ENCODE data around the gene SHF.

The SHF gene

DNA sequence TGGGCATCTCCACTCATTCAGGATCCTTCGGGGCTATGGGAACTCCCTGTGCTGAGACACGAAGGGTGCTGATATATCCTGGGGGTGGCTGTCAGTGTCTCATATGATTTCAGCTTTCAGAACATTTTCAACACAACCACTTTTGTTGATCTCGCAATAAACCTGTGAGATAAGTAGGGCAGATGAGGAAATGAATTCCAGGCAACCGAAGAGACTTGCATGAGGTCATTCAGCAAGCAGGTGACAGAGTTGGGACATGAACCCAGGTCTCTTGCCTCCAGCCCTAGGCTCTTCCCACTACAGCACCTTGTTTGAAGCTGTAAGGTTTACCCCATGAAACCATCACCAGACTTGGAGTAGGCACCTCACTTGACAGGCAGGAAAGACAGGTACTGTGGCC is 41.4 kb downstream of the SHF start:
- H3K4me3 ChIP-seq (replicated peaks; ENCODE audit: low read depth, low read length) = no peak overlapping the region
- DNase-seq (ENCODE audit: low read depth) = no peak
- TF ChIP-seq, protein P1, sequence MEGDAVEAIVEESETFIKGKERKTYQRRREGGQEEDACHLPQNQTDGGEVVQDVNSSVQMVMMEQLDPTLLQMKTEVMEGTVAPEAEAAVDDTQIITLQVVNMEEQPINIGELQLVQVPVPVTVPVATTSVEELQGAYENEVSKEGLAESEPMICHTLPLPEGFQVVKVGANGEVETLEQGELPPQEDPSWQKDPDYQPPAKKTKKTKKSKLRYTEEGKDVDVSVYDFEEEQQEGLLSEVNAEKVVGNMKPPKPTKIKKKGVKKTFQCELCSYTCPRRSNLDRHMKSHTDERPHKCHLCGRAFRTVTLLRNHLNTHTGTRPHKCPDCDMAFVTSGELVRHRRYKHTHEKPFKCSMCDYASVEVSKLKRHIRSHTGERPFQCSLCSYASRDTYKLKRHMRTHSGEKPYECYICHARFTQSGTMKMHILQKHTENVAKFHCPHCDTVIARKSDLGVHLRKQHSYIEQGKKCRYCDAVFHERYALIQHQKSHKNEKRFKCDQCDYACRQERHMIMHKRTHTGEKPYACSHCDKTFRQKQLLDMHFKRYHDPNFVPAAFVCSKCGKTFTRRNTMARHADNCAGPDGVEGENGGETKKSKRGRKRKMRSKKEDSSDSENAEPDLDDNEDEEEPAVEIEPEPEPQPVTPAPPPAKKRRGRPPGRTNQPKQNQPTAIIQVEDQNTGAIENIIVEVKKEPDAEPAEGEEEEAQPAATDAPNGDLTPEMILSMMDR (IDR thresholded peaks at IDR 0.05; ENCODE audit: low read length, missing control alignments) = no peak

DNA sequence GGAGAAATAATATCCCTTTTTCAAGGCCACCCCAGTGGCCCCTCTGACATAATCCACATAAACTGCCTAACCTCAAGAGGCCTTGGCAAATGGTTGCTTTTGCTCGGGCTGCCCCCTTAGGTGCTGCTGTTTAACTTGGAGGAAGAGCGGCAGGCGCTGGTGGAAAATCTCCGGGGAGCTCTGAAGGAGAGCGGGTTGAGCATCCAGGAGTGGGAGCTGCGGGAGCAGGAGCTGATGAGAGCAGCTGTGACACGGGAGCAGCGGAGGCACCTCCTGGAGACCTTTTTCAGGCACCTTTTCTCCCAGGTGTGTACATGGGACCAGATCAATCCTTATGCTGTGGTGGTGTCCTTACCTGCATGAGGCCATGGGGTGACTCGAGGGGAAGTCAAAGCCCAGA is 43.0 kb downstream of the SHF start:
- H3K4me3 ChIP-seq (replicated peaks; ENCODE audit: low read depth, low read length) = no peak overlapping the region
- no peak for DNase-seq (ENCODE audit: low read depth)
- TF ChIP-seq, protein P1 (IDR thresholded peaks at IDR 0.05; ENCODE audit: low read length, missing control alignments) = no peak

DNA sequence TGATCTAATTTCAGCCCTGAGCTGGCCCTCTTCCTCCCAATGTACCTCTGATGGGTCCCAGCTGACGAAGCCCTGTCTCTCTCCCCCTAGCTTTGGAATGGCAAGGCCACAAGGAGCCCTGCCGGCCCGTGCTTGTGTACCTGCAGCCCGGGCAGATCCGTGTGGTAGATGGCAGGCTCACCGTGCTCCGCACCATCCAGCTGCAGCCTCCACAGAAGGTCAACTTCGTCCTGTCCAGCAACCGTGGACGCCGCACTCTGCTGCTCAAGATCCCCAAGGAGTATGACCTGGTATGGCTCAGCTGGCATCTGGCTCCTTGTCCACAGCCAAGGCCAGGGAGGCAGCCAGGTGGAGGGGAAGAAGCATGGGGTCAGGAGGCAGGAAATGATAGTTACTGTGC is 43.8 kb downstream of the SHF start:
- H3K4me3 ChIP-seq (replicated peaks; ENCODE audit: low read depth, low read length) = no peak overlapping the region
- no peak for DNase-seq (ENCODE audit: low read depth)
- TF ChIP-seq, protein P1 (IDR thresholded peaks at IDR 0.05; ENCODE audit: low read length, missing control alignments) = no peak

GRCh38 chr15:45143056-45143455 is 44.7 kb downstream of the SHF start:
- DNase-seq (ENCODE audit: low read depth) = no peak
- TF ChIP-seq, protein P1 (IDR thresholded peaks at IDR 0.05; ENCODE audit: low read length, missing control alignments) = no peak
- no peak overlapping the region for H3K4me3 ChIP-seq (replicated peaks; ENCODE audit: low read depth, low read length)

GRCh38 chr15:45141386-45141785 is 46.4 kb downstream of the SHF start:
- no peak overlapping the region for H3K4me3 ChIP-seq (replicated peaks; ENCODE audit: low read depth, low read length)
- TF ChIP-seq, protein P1 (IDR thresholded peaks at IDR 0.05; ENCODE audit: low read length, missing control alignments) = no peak
- no peak for DNase-seq (ENCODE audit: low read depth)

DNA sequence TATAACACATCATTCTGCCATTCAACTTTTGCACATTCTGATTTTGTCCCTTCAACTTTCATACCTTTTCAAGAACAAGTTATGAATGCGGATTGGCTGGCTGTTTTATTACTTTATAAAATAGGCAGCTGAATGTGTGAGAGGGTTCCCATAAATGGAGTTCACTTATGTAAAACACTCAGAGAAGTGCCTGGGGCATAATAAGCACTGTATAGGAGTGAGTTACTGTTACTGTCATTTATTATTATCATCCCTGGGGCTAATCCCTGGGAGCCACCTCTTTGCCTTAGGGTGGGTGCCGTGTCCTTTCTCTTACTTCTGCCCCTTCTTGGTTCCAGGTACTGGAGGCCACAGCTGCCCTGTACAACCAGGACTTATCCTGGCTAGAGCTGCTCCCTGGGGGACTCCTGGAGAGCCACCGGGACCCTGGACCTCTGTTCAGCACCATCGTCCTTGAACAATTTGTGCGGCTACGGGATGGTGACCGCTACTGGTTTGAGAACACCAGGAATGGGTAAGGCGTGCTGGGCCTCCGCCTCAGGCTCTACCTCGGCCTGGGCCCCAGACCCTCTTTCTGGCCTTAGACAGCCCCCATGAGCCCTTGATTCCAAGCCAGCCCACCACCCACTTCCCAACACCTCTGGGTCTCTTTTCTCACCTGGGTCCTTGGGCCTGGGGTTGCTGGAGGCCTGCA is 47.1 kb downstream of the SHF start:
- no peak for DNase-seq (ENCODE audit: low read depth)
- no peak overlapping the region for H3K4me3 ChIP-seq (replicated peaks; ENCODE audit: low read depth, low read length)
- TF ChIP-seq, protein P1 (IDR thresholded peaks at IDR 0.05; ENCODE audit: low read length, missing control alignments) = no peak

DNA sequence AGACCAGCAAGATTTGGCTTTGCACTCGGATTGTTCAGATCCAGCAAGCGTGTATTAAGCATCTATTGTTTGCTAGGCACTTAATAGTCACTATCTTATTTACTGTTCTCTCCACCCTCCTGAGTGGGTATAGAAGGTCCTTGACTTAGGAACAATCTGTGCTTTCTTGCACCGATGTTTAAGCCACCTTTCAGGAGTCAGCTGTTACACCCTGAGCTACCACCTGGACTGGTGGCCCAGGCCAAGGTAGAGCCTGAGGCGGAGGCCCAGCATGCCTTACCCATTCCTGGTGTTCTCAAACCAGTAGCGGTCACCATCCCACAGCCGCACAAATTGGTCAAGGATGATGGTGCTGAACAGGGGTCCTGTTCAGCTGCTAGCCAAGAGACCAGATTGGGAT is 48.0 kb downstream of the SHF start:
- no peak overlapping the region for H3K4me3 ChIP-seq (replicated peaks; ENCODE audit: low read depth, low read length)
- DNase-seq (ENCODE audit: low read depth) = no peak
- TF ChIP-seq, protein P1 (IDR thresholded peaks at IDR 0.05; ENCODE audit: low read length, missing control alignments) = no peak
